Measurements from ENCODE around the gene TUBG2.

DNA sequence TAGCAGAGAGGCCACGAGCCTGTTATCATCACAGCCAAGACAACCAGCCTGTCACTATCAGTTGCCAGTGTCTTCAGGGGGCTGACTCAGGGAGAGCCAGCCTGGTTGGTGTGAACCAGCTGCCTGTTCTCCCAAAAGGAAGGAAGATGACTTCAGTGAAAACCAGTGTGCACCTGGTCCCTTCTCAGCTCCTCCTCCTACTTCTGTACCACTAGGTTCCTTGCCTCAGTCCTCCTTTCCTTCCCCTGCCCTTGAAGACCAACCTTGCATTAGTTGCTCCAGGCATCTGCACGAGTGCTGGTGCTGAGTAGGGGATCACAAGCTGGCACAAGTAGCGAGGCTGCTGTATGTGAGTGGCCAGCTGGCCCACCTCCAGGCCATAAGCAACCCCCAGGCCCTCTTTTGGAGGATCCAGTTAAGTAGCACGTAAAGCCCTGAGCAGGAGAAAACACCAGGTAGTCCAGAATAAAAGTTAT, 41.1 kb upstream of the TUBG2 start:
- no peak for TF ChIP-seq EZH2 (IDR thresholded peaks at IDR 0.05; ENCODE audit: borderline replicate concordance, insufficient read depth, low read depth, low read length, poor library complexity, severe bottlenecking)
- TF ChIP-seq, protein P1, sequence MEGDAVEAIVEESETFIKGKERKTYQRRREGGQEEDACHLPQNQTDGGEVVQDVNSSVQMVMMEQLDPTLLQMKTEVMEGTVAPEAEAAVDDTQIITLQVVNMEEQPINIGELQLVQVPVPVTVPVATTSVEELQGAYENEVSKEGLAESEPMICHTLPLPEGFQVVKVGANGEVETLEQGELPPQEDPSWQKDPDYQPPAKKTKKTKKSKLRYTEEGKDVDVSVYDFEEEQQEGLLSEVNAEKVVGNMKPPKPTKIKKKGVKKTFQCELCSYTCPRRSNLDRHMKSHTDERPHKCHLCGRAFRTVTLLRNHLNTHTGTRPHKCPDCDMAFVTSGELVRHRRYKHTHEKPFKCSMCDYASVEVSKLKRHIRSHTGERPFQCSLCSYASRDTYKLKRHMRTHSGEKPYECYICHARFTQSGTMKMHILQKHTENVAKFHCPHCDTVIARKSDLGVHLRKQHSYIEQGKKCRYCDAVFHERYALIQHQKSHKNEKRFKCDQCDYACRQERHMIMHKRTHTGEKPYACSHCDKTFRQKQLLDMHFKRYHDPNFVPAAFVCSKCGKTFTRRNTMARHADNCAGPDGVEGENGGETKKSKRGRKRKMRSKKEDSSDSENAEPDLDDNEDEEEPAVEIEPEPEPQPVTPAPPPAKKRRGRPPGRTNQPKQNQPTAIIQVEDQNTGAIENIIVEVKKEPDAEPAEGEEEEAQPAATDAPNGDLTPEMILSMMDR (IDR thresholded peaks at IDR 0.05): no peak
